Superior temporal gyrus (tissue), 1 donor: ENCODE data around the gene CFAP44.
A peak's percentile ranks its signal among the peaks of the same experiment; 100 is the strongest.
"Not testable (repeated sequence)": the region's sequence is repeated elsewhere in the genome, so short reads cannot be mapped to it uniquely, and the experiment has no call there.

Experiments used
- DNase-seq: peaks from one replicate; pipeline ENCODE4 v3.0.0-alpha.2; 2016; ENCODE audit errors: extremely low spot score

CFAP44 gene

GRCh38 chr3:113441051-113441770, at the start of gene CFAP44:
CFAP44 (minus strand) TSS chr3:113441493; CDS start chr3:113433664, 7,829 bp downstream.
- peak; percentile 69 for DNase-seq

- no peak for DNase-seq
Measured at GRCh38 chr3:113485161-113485609, 43.9 kb upstream of the CFAP44 start.

GRCh38 chr3:113468539-113468938, 27.2 kb upstream of the CFAP44 start:
- no peak for DNase-seq

- DNase-seq = no peak
Measured at GRCh38 chr3:113461488-113461887, 20.2 kb upstream of the CFAP44 start.

GRCh38 chr3:113458554-113458953, 17.3 kb upstream of the CFAP44 start:
- not testable (repeated sequence) for DNase-seq

- DNase-seq = no peak
Measured at GRCh38 chr3:113455446-113455845, 14.2 kb upstream of the CFAP44 start.

GRCh38 chr3:113454630-113455029, 13.3 kb upstream of the CFAP44 start:
- no peak for DNase-seq

GRCh38 chr3:113454057-113454456, 12.8 kb upstream of the CFAP44 start:
- no peak for DNase-seq

GRCh38 chr3:113450911-113451310, 9.6 kb upstream of the CFAP44 start:
- peak; percentile 33 for DNase-seq

- DNase-seq = no peak
Measured at GRCh38 chr3:113439606-113440005, 1.7 kb downstream of the CFAP44 start.

- DNase-seq = no peak
Measured at GRCh38 chr3:113438224-113438623, 3.1 kb downstream of the CFAP44 start.

- DNase-seq = no peak
Measured at GRCh38 chr3:113437411-113437810, 3.9 kb downstream of the CFAP44 start.

GRCh38 chr3:113436809-113437208, 4.5 kb downstream of the CFAP44 start:
- DNase-seq = no peak

- no peak for DNase-seq
Measured at GRCh38 chr3:113431811-113432210, 9.5 kb downstream of the CFAP44 start.

GRCh38 chr3:113428581-113428980, 12.7 kb downstream of the CFAP44 start:
- no peak for DNase-seq

- DNase-seq = no peak
Measured at GRCh38 chr3:113423699-113424098, 17.6 kb downstream of the CFAP44 start.

GRCh38 chr3:113421082-113421481, 20.2 kb downstream of the CFAP44 start:
- DNase-seq = no peak

- no peak for DNase-seq
Measured at GRCh38 chr3:113409676-113410075, 31.6 kb downstream of the CFAP44 start.

- no peak for DNase-seq
Measured at GRCh38 chr3:113405180-113405579, 36.1 kb downstream of the CFAP44 start.

GRCh38 chr3:113404637-113405036, 36.7 kb downstream of the CFAP44 start:
- no peak for DNase-seq
